GM23248 (cell line): ENCODE data around the gene HOXC9.

Experiments
- EZH2 ChIP-seq: fragments of 200-600 bp; sonication (generic); IDR thresholded peaks from 2 replicates; pipeline ENCODE4 v1.6.1; 2018; ENCODE audit warnings: antibody characterized with exemption, mild to moderate bottlenecking; ENCODE audit not compliant: insufficient read depth, poor library complexity, severe bottlenecking
- EZH2phosphoT487 ChIP-seq: fragments of 200-600 bp; sonication (generic); IDR thresholded peaks from 2 replicates; pipeline ENCODE4 v1.6.1; 2018; ENCODE audit warnings: antibody characterized with exemption, moderate library complexity, mild to moderate bottlenecking, low read depth; ENCODE audit not compliant: insufficient read depth

DNA sequence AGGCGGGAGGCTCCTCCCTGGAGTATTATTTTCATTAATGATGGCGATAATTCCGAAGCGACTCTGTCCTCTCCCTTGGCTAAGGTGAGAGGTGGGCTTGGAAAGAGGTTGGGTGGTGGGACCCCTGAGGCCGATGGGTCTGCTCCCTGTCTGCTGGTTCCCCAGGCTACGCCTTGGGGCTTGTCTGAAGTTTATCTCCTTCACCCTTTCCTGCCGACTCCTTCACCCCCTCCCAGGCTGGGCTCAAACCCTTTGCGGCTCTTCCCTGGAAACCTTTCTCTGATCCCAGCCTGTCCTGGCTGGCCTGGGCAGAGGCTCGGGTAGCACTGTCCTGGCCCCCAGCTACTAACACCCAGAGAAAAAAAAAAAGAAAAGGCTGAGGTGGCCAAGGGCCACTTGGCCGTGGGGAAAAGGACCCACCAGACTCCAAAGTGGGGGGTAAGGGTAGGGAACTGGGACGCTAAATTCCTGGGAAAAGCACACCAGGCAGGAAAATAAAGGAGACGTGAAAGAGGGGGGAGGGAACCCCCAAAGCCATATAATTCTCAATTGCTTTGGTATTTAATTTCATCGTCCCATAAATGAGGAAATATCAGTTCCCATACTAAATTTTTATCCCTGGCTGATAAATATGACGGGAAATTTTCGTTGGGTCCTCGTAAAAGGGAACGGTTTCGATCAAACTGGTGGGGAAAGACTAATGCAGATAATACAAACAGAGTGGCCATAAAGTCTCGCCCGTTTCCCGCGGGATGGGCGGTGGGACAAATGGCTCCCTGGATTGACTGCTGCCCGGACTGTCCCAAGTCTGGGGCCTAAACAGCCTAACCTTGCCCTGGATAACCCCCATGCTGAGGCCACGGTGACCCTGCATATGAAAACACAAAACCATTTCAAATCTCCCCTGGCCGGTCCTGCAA is 17.1 kb upstream of the HOXC9 start:
- TF ChIP-seq EZH2, result no peak
- no peak for TF ChIP-seq EZH2phosphoT487
